WTC11 (cell line): ENCODE data around the gene RSPH9. TPM values are rescaled to one million over a fixed set of nuclear protein-coding genes. Genes with fewer than 3 reads are reported as not detected.
A peak's percentile ranks its signal among the peaks of the same experiment; 100 is the strongest.
"Not testable (repeated sequence)": the region's sequence is repeated elsewhere in the genome, so short reads cannot be mapped to it uniquely, and the experiment has no call there.

ENCODE experiments used
- ATAC-seq: fragments of 200-7000 bp; cut with Tn5 transposase; 2 replicates; pipeline ENCODE4 v1.10.0; 2021; ENCODE audit warnings: mild to moderate bottlenecking, moderate library complexity
- CTCF ChIA-PET: fragments of 300-600 bp; sonication (Branson Sonifier 250); formaldehyde crosslinking; loops from one replicate; lab custom pipeline; 2021; ENCODE audit warnings: antibody characterized with exemption; lab: Charles Lee
- POLR2A ChIA-PET: fragments of 350-600 bp; sonication (Branson Sonifier 250); formaldehyde crosslinking; loops from one replicate; lab custom pipeline; 2021; ENCODE audit warnings: antibody characterized with exemption; lab: Charles Lee
- DNase-seq: peaks from one replicate; pipeline ENCODE4 v3.0.0; 2021; ENCODE audit warnings: low spot score
- H3K27ac Mint-ChIP-seq: 2 replicates; pipeline ENCODE4 v1.8.0; 2021; ENCODE audit warnings: mixed read lengths
- H3K27me3 Mint-ChIP-seq: 2 replicates; pipeline ENCODE4 v1.8.0; 2021; ENCODE audit warnings: low read depth, mild to moderate bottlenecking, moderate library complexity, mixed read lengths
- H3K36me3 Mint-ChIP-seq: 2 replicates; pipeline ENCODE4 v1.8.0; 2021; ENCODE audit warnings: mixed read lengths
- H3K4me1 Mint-ChIP-seq: 2 replicates; pipeline ENCODE4 v1.8.0; 2022; ENCODE audit warnings: mixed read lengths
- H3K4me3 Mint-ChIP-seq: 2 replicates; pipeline ENCODE4 v1.8.0; 2021; ENCODE audit warnings: mild to moderate bottlenecking, moderate library complexity, mixed read lengths
- H3K9me3 Mint-ChIP-seq: 2 replicates; pipeline ENCODE4 v1.8.0; 2021; ENCODE audit warnings: mixed read lengths
- AFF4 ChIP-seq: sonication (generic); formaldehyde crosslinking; IDR thresholded peaks from 2 replicates; pipeline ENCODE4 v1.8.1; 2023; ENCODE audit warnings: mild to moderate bottlenecking, missing genetic modification reagents, borderline replicate concordance
- AR ChIP-seq: fragments of 250-450 bp; sonication (Bioruptor Pico); IDR thresholded peaks from 2 replicates; pipeline ENCODE4 v1.9.0; 2021; ENCODE audit warnings: mild to moderate bottlenecking
- CTCF ChIP-seq: fragments of 200-600 bp; IDR thresholded peaks from 2 replicates; pipeline ENCODE4 v1.8.0; 2022; ENCODE audit warnings: antibody characterized with exemption
- E2F4 ChIP-seq: sonication (generic); formaldehyde crosslinking; IDR thresholded peaks from 2 replicates; pipeline ENCODE4 v1.8.1; 2022; ENCODE audit warnings: low read depth, mild to moderate bottlenecking, moderate library complexity, missing genetic modification reagents, borderline replicate concordance
- ERG ChIP-seq: fragments of 250-450 bp; sonication (Bioruptor Pico); IDR thresholded peaks from 2 replicates; pipeline ENCODE4 v1.8.0; 2021; ENCODE audit warnings: mild to moderate bottlenecking
- NFATC4 ChIP-seq: fragments of 250-450 bp; sonication (Bioruptor Pico); IDR thresholded peaks from 2 replicates; pipeline ENCODE4 v1.9.0; 2021; ENCODE audit warnings: mild to moderate bottlenecking
- NFE2L1 ChIP-seq: sonication (generic); formaldehyde crosslinking; IDR thresholded peaks from 2 replicates; pipeline ENCODE4 v1.8.1; 2023; ENCODE audit warnings: missing genetic modification reagents
- RELA ChIP-seq: sonication (generic); formaldehyde crosslinking; IDR thresholded peaks from 2 replicates; pipeline ENCODE4 v1.8.1; 2022; ENCODE audit warnings: missing genetic modification reagents, mild to moderate bottlenecking, borderline replicate concordance
- SMAD3 ChIP-seq: sonication (generic); formaldehyde crosslinking; IDR thresholded peaks from 2 replicates; pipeline ENCODE4 v1.8.0; 2022; ENCODE audit warnings: missing genetic modification reagents, mild to moderate bottlenecking, borderline replicate concordance
- SMAD4 ChIP-seq: sonication (generic); formaldehyde crosslinking; IDR thresholded peaks from 2 replicates; pipeline ENCODE4 v1.8.0; 2022; ENCODE audit warnings: mild to moderate bottlenecking, missing genetic modification reagents
- TCF7 ChIP-seq: sonication (generic); formaldehyde crosslinking; IDR thresholded peaks from 2 replicates; pipeline ENCODE4 v1.8.0; 2022; ENCODE audit warnings: mild to moderate bottlenecking, low read depth, missing genetic modification reagents, moderate library complexity
- TEAD1 ChIP-seq: sonication (generic); formaldehyde crosslinking; IDR thresholded peaks from 2 replicates; pipeline ENCODE4 v1.8.0; 2022; ENCODE audit warnings: mild to moderate bottlenecking, missing genetic modification reagents
- ZMAT4 ChIP-seq: fragments of 250-450 bp; sonication (Bioruptor Pico); IDR thresholded peaks from 2 replicates; pipeline ENCODE4 v1.9.0; 2021; ENCODE audit warnings: mild to moderate bottlenecking
- ZNF512 ChIP-seq: sonication (generic); formaldehyde crosslinking; IDR thresholded peaks from 2 replicates; pipeline ENCODE4 v1.8.1; 2022; ENCODE audit warnings: missing genetic modification reagents, borderline replicate concordance
- ZNF671 ChIP-seq: fragments of 250-450 bp; sonication (Bioruptor Pico); IDR thresholded peaks from 2 replicates; pipeline ENCODE4 v1.8.0; 2021; ENCODE audit warnings: mild to moderate bottlenecking
- total RNA-seq: library from RNA; stranded (reverse); gene quantifications from 3 replicates; pipeline ENCODE4 v1.2.3, GENCODE V29; 2021

RSPH9 gene
- total RNA-seq, 1 experiment from 2014 or later: 0.35 TPM

GRCh38 chr6:43699564-43700186 is 54.8 kb downstream of the RSPH9 start (continued):
- TF ChIP-seq AFF4 (CRISPR knock-in tag) (no peak), ERG (CRISPR knock-in tag) (no peak), ZNF512 (no peak), NFE2L1 (no peak), AR (CRISPR knock-in tag) (no peak), TCF7 (no peak), ZMAT4 (no peak), SMAD3 (CRISPR knock-in tag) (no peak), ZNF671 (no peak), NFATC4 (CRISPR knock-in tag) (no peak), CTCF (no peak), E2F4 (CRISPR knock-in tag) (no peak), RELA (CRISPR knock-in tag) (no peak), SMAD4 (CRISPR knock-in tag) (no peak), TEAD1 (CRISPR knock-in tag) (no peak)

- H3K27me3 Mint-ChIP-seq, H3K9me3 Mint-ChIP-seq, ATAC-seq, CTCF ChIA-PET, H3K4me3 Mint-ChIP-seq, H3K36me3 Mint-ChIP-seq, DNase-seq: not testable (repeated sequence)
- peaks cover 72% of the 10 kb centered on the region for H3K4me1 Mint-ChIP-seq
- peak overlapping the region; percentile 99 for H3K27ac Mint-ChIP-seq
- POLR2A ChIA-PET: interaction anchor here (0.6 kb wide), 1 partner anchor 72 kb away, joined by 3 read pairs; the partner anchor contains the start of gene GTPBP2
Observed at GRCh38 chr6:43700939-43701560, 56.2 kb downstream of the RSPH9 start.
